Activated T-cell treated with anti-CD3 and anti-CD28 coated beads for 48 hours (primary cell): ENCODE results near the gene CCDC86.

Experiments
- DNase-seq: peaks from one replicate; pipeline ENCODE4 v3.0.0-alpha.2; 2020; ENCODE audit warnings: low read depth

CCDC86 gene

GRCh38 chr11:60891103-60891741, 49.3 kb downstream of the CCDC86 start:
- no peak for DNase-seq

- no peak for DNase-seq
Observed at GRCh38 chr11:60895687-60896086, 53.8 kb downstream of the CCDC86 start.

- DNase-seq, result no peak
Observed at GRCh38 chr11:60897496-60897895, 55.6 kb downstream of the CCDC86 start.

- DNase-seq, result no peak
Observed at GRCh38 chr11:60899046-60899936, 57.4 kb downstream of the CCDC86 start.

GRCh38 chr11:60899977-60900376, 58.1 kb downstream of the CCDC86 start:
- no peak for DNase-seq
